ENCODE data around the gene AVPR1A.
"Not testable (repeated sequence)": the region's sequence is repeated elsewhere in the genome, so short reads cannot be mapped to it uniquely, and the experiment has no call there.

Gene AVPR1A

DNA sequence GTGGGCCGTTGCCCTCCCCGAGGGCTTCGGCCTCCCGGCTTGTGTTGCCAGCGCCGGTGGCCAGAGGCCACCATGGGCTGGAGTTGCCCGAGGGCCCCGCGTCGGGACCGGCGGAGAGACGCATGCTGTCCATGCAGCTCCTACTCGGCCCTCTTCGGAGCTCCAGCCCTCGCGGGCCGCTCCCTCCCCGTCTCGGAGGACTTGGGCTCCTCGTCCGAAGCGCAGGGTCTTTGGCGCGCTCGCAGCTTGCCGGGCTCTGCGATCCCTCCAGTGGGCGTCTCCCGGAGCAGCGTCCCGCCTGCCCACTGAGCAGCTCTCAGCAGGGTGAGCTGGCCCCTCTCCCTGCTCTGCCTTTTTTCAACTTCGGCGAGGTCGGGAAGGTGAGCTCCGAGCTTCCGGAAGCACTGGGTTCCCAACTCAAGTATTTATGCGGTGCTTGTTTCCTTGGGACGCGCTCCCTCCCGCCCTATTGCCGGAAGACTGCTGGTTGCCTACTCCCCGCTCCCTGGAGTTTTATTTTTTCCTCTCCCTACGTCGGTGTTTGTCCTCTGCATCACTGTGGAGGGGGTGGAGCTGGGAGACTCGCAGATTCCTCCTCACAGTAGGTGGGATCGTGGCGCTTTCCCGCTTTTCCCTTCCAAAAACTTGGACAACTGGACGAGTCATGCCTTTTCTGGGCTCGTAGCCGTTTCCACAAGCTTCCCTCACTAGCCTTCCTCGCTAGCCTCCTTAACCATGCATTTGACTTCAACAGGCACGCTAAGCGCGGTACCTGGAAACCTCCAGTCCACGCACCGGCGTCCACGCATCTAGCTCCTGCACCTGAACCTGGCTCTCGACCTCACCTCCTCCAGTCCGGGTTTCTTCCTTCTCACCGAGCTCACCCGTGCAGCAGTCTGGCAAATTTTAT lies at the start of gene AVPR1A:
Gene AVPR1A (minus strand): TSS at position 489 of the 910 bp plus-strand sequence. CDS start 365 bp downstream, at position 124.
- no peak for DNase-seq (ENCODE audit: low read depth)
- no peak within 1 kb of the TSS for H3K4me3 ChIP-seq (ENCODE audit: low read depth, low read length)
- TF ChIP-seq, protein P1, sequence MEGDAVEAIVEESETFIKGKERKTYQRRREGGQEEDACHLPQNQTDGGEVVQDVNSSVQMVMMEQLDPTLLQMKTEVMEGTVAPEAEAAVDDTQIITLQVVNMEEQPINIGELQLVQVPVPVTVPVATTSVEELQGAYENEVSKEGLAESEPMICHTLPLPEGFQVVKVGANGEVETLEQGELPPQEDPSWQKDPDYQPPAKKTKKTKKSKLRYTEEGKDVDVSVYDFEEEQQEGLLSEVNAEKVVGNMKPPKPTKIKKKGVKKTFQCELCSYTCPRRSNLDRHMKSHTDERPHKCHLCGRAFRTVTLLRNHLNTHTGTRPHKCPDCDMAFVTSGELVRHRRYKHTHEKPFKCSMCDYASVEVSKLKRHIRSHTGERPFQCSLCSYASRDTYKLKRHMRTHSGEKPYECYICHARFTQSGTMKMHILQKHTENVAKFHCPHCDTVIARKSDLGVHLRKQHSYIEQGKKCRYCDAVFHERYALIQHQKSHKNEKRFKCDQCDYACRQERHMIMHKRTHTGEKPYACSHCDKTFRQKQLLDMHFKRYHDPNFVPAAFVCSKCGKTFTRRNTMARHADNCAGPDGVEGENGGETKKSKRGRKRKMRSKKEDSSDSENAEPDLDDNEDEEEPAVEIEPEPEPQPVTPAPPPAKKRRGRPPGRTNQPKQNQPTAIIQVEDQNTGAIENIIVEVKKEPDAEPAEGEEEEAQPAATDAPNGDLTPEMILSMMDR (IDR thresholded peaks at IDR 0.05; ENCODE audit: low read depth, low read length, missing control alignments) = no peak

DNA sequence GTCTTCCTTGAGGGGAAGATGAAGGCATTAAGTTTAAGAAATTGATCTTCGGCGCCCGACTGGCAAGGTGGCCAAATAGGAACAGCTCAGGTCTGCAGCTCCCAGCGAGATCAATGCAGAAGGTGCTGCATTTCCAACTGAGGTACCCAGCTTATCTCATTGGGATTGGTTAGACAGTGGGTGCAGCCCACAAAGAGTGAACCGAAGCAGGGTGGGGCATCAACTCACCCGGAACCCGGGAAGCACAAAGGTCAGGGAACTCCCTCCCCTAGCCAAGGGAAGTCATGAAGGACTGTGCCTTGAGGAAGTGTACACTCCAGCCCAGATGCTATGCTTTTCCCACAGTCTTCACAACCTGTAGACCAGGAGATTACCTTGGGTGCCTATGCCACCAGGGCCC lies 45.2 kb upstream of the AVPR1A start:
- TF ChIP-seq, protein P1 (IDR thresholded peaks at IDR 0.05; ENCODE audit: low read depth, low read length, missing control alignments) = no peak
- no peak for DNase-seq (ENCODE audit: low read depth)
- H3K4me3 ChIP-seq (ENCODE audit: low read depth, low read length) = no peak overlapping the region

DNA sequence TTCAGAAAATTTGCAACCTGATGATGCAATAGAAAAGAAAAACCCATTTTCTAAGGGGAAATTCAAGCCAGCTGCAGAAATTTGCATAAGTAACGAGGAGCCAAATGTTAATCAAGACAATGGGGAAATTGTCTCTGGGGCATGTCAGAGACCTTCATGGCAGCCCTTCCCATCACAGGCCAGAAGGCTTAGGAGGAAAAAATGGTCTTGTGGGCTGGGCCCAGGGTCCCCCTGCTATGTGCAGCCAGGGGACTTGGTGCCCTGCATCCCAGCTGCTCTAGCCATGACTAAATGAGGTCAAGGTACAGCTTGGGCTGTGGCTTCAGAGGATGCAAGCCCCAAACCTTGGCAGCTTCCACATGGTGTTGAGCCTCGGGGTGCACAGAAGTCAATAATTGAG lies 28.2 kb upstream of the AVPR1A start:
- TF ChIP-seq, protein P1 (IDR thresholded peaks at IDR 0.05; ENCODE audit: low read depth, low read length, missing control alignments) = no peak
- DNase-seq (ENCODE audit: low read depth) = no peak
- no peak overlapping the region for H3K4me3 ChIP-seq (ENCODE audit: low read depth, low read length)

DNA sequence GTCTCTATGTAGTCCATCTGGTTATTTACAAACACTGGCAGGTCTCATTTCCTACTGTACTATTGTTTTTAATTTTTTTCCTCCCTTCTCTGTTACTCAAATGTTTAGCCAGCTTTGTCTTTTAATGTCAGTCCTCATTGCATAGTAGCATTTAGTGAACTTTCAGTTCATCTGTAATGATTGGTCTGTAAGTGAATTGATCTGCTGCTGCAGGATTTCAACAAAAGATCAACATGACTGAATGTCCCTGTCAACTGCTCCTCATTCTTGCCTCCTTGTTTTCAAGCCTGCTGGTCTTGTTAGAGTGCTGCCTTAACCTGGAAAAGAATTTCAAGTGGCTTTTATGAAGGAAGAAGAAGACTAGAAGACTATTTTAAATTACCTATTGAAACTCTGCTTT lies 19.3 kb upstream of the AVPR1A start:
- TF ChIP-seq, protein P1 (IDR thresholded peaks at IDR 0.05; ENCODE audit: low read depth, low read length, missing control alignments) = no peak
- H3K4me3 ChIP-seq (ENCODE audit: low read depth, low read length) = no peak overlapping the region
- DNase-seq (ENCODE audit: low read depth) = no peak

DNA sequence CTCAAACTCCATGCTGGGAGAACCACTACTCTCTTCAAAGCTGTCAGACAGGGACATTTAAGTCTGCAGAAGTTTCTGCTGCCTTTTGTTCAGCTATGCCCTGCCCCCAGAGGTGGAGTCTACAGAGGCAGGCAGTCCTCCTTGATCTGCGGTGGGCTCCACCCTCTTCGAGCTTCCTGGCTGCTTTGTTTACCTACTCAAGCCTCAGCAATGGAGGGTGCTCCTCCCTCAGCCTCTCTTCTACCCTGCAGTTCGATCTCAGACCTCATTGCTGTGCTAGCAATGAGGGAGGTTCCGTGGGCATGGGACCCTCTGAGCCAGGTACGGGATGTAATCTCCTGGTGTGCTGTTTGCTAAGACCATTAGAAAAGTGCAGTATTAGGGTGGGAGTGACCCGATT lies 16.7 kb upstream of the AVPR1A start:
- H3K4me3 ChIP-seq (ENCODE audit: low read depth, low read length); DNase-seq (ENCODE audit: low read depth): not testable (repeated sequence)

DNA sequence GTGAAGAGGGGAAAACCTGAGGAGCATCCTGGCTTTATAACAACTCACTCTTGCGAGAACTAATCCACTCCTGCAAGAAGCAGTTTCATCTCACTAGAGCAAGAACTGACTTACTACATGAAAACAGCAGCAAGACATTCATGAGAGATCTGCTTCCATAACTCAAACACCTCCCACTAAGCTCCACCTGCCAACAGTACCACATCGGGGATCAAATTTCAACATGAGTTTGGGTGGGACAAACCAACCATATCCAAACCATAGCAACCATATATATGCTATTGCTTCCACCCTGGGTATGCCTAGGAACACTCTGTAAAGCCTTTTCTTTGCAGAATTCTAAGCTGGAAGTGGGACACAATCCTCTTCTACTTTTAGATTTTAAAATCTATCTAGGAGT lies 13.9 kb upstream of the AVPR1A start:
- no peak overlapping the region for H3K4me3 ChIP-seq (ENCODE audit: low read depth, low read length)
- TF ChIP-seq, protein P1 (IDR thresholded peaks at IDR 0.05; ENCODE audit: low read depth, low read length, missing control alignments) = no peak
- DNase-seq (ENCODE audit: low read depth) = no peak

DNA sequence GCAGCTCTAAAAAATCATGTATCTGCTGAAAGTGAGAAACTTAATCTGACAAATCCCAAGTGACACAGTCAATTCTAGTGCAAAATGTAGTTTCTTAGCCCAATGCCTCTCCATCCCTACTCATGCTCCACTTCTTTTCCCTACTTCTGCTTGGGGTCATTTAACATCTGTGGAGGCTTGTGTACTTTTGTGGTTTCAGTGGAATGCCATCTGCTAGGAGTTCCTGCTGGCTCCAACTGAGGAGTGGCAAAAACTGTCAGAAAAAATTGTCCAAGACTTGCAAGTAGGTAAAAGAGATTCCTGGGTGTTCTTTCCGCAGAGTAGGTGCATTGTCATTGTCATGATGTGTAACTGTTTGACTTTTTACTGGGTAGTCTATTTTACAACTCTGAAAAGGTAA lies 12.5 kb upstream of the AVPR1A start:
- TF ChIP-seq, protein P1 (IDR thresholded peaks at IDR 0.05; ENCODE audit: low read depth, low read length, missing control alignments) = no peak
- no peak for DNase-seq (ENCODE audit: low read depth)
- no peak overlapping the region for H3K4me3 ChIP-seq (ENCODE audit: low read depth, low read length)
